Measurements from ENCODE around the gene HPN. TPM values are rescaled to one million over a fixed set of nuclear protein-coding genes. Genes with fewer than 3 reads are reported as not detected.
A peak's percentile ranks its signal among the peaks of the same experiment; 100 is the strongest.
"Not testable (repeated sequence)": the region's sequence is repeated elsewhere in the genome, so short reads cannot be mapped to it uniquely, and the experiment has no call there.

Gene HPN
- total RNA-seq, 1 experiment from 2014 or later, result 0.84 TPM

DNA sequence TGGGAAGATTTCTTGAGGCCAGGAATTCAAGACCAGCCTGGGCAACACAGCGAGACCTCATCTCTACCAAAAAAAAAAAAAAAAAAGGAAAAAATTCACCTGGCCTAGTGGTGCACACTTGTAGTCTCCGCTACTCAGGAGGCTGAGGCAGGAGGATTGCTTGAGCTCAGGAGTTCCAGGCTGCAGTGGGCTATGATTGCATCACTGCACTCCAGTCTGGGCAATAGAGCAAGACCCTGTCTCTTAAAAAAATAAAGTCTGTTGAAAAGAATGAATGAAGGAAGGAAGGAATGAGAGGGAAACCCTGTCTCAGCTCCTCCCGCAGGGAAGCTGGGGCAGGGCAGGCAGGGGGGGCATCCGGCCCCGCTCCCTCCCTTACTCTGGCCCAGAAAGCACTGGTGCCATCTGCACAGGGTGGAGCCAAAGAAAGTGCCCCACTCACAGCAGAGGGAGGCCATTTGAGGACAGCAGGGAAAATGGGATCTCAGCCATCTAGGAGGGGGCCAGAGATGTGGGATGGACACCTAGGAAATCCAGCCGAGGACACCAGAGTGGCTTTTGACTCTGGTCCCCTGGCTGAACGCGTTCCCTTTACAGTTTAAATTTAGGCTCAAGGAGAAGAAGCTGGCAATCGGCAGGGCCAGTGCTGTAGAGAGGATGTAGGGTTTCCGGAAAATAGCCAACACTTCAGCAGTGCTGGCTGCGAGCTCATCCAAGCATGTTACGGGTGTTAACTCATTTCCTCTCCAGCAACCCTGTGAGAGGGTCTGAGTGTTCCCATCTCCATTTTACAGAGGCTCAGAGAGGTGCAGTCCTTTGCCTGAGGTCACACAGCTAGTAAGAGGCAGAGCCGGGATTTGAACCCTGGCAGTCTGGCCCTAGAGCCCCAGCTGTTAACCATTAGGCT, 3.6 kb upstream of the HPN start:
- no peak for DNase-seq (ENCODE audit: low read depth)

DNA sequence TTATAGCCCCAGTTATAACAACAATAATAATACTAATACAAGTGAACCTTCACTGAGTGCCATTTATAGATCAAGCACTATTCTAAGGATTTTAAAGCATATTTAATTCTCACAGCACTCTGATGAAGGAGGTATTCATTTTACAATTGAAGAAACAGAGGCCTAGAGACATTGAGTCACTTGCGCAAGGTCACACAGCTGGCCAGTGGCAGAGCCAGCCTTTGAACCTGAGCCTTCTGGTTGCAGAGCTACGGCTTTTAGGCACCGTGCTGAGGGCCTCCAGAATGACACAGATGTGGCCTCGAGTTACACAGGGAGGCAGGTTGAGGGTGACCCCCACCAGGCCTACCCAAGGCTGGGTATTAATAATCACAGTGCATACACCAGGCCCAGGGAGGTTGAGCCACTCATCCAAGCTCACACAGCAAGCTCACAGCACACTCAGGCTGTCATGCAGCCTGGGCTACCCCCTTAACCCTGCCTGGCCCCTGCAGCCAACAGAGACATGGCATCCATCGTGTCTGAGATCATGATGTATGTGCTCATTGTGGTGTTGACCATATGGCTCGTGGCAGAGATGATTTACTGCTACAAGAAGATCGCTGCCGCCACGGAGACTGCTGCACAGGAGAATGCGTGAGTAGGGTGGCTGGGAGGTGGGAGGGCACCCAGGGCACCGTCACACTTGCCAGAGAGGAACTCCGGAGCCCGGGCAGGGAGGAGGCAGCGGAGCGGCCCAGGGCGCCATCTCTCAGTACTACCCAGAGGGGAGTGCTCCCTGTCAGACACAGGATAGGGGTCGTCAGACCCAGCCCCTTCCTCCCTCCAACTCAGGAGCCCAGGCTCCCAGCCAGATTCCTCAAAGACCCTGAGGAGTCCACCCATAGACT, 2.7 kb upstream of the HPN start:
- in situ Hi-C loops (cut with HindIII; ENCODE audit: low pct_unique_long_range_greater_than_20kb, low sequenced_read_pairs), result no loop called here
- no peak for DNase-seq (ENCODE audit: low read depth)

More for the DNA sequence above, 3.6 kb upstream of the HPN start:
- in situ Hi-C loops (cut with HindIII; ENCODE audit: low pct_unique_long_range_greater_than_20kb, low sequenced_read_pairs), result no loop called here

DNA sequence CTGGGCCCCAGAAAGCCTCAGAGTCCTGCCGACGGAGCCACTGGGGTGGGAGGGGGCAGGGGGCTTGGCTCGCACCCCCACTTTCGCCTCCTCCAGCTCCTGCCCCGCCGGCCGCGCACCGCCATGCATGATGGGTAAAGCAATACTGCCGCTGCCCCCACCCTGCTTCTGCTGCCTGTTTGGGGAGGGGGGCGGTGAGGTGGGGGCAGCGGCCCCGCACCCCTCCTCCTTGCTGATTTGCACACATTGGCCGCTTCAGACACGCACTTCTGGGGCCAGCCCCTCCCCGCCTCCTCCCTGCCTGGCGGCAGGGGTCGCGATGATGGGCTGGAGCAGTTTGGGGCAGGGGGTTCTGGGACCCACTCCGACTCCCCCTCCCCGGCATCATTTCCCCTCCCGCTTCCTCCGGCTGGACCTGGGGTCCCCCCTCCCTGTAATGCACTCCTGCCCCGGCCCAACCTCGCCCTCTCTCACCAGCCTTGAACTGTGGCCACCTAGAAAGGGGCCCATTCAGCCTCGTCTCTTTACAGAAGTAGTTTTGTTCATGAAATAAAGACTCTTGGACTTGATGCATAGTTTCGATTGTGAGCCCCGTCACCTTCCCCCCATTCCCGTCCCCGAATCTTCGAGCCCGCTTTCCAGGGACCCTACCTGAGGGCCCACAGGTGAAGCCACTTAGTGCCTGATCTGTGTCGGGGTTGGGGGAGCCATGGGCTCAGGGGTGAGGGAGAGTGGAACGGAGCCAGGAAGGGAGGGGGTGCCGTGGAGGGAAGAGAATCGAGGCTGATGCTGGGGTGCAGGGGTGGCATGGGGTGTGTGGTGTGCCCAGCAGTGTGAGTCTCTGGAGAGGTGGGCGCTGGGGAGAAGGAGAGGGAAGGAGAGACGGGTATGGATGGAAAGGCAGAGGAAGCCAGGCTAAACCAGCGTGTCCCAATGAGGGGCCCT, 1.4 kb upstream of the HPN start:
- DNase-seq (ENCODE audit: low read depth), result no peak
- in situ Hi-C loops (cut with HindIII; ENCODE audit: low pct_unique_long_range_greater_than_20kb, low sequenced_read_pairs), result no loop called here

DNA sequence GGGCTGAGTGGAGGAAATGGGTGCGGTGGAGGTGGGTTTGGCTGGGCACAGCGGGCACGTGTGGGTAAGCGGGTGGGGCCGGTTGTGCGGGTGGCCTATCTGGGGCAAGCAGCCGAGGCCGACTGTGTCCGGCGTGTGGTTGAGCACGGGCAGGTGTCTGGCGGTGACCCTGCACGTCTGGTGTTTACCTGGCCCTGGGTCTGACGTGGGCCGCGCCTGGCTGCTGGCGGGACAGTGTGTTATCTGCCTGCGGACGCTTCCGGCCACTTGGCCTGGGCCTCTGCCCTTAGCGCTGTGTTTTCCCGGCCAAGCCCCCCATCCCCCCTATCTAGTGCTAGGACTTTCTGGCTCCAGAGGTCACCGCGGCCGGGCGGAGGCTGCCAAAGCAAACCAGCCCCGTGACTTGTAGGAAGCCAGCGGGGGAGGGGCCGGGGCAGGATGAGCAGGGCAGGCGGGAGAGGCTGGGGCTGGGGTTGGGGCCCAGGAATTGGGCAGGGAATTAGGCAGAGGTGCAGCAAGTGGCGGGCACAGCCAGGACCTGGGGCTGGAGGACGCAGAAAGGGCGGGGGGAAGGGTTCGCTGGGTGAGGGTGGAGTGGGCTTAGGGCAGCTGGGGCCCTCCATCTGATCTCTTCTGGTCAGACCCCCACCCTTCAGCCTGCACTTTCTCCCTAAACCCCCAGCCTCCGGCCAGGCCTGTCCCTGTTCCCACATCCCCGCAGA, 534 bp upstream of the HPN start:
- in situ Hi-C loops (cut with HindIII; ENCODE audit: low pct_unique_long_range_greater_than_20kb, low sequenced_read_pairs), result no loop called here
- DNase-seq (ENCODE audit: low read depth), result no peak

DNA sequence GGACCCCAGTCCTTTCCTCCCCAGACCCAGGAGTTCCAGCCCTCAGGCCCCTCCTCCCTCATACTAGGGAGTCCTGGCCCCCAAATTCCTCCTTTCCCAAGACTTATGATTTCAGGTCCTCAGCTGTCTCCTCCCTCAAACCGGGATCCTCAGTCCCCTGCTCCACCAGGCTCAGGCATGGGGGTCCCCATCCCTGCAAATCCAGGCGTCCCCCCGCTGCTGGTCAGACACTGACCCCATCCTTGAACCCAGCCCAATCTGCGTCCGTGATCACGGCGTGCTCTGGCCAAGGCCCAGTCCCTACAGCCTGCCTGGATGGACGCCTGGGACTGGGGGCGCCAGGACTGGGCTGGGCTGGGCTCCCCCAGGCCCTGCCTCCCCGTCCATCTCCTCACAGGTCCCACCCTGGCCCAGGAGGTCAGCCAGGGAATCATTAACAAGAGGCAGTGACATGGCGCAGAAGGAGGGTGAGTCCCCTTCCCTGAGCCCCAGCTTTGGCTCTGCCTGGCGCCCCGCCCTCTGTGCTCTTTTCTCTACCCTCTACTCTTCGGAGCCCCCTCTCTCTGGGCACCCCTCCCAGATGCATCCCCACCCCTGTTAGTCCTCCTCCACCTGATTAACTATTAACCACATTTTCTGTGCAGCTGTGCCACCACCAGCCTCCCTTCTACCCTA, 672 bp downstream of the HPN start:
- in situ Hi-C loops (cut with HindIII; ENCODE audit: low pct_unique_long_range_greater_than_20kb, low sequenced_read_pairs), result no loop called here
- DNase-seq (ENCODE audit: low read depth), result no peak

DNA sequence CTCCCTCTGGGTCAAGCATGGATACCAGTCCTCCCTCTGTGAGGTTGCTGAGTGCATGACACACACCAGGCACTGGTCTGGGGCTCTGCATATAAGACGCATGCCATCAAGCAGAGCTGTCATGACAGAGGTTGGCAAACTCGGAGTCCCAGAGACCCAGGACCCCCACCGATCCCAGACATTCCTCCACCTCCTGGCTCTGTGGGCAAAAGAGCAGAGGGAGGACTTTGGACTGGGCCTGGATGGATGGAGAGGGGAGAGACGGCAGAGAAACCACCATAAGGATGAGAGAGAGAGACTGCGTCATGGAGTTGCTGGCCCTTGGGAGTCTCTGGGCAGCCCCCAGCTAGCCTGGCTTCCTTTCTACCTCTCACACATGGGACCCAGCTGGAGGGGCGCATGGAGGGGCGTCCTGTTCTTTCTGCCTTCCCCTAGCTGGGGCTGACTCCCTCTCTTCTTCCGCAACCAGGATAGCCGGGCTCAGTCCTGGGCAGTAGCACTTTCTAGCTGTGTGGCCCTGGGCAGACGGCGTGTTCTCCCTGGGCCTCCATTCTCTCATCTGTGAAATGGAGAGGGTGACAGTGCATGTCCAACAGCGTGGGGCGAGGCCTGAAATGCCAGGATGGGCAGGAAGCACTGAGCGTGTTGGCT, 1.6 kb downstream of the HPN start:
- no peak for DNase-seq (ENCODE audit: low read depth)
- in situ Hi-C loops (cut with HindIII; ENCODE audit: low pct_unique_long_range_greater_than_20kb, low sequenced_read_pairs), result no loop called here

DNA sequence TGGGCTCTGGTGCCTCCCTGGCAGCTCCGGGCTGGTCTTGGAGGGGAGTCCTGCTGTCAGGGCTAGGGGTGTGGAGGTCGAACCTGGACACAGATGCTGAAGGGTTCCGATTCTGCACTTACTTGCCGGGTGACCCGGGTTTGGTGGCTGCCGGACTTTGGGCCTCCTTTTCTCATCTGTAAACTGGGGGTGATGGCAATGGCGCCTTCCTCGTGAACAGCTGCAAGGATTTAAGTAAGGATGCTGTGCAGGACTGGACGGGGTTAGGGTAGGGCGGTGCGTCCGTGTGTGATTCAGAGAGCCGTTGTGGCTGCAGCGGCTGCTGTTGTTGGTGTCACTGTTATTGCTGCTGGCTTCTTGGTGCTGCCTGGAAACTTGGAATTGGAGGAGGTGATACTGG, 2.4 kb downstream of the HPN start:
- DNase-seq (ENCODE audit: low read depth), result no peak
- in situ Hi-C loops (cut with HindIII; ENCODE audit: low pct_unique_long_range_greater_than_20kb, low sequenced_read_pairs), result no loop called here

DNA sequence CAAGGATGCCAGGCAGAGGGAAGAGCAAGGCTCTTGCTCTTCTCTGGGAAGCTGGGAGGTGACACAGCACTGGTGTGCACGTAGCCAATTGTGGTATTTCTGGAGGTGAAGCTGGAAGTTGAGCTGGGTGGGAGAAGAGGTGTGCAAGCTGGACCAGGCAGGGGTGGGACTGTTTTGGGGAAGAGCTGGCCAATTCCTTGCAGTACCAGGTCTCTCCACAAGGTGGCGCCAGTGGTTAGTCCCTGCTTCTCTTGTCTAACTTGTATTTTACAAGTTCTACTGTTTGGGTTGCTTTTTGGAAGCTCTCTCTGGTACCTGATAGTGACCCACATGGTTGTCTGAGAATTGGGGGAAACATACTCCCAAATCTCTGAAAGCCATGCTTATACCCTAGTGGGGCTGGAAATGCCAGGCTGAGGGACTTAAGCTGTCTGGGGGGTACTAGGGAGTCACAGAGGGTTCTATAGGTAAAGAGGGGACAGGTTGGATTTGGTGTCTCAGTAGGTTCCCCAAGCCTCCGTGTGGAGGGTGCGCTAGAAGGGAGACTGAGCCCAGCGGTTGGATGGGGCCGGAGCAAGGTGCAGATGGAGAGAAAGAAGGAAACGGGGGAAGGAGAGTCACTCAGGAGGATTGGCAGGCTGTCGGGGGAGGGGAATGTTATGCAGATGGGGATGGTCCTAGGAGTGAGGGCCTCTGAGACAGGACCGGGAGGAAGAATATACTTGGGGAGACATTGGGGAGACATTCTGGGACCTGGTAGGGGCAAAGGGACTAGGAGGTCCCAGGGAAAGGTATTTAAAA, 3.0 kb downstream of the HPN start:
- DNase-seq (ENCODE audit: low read depth), result peak; percentile 47
- in situ Hi-C loops (cut with HindIII; ENCODE audit: low pct_unique_long_range_greater_than_20kb, low sequenced_read_pairs), result no loop called here

DNA sequence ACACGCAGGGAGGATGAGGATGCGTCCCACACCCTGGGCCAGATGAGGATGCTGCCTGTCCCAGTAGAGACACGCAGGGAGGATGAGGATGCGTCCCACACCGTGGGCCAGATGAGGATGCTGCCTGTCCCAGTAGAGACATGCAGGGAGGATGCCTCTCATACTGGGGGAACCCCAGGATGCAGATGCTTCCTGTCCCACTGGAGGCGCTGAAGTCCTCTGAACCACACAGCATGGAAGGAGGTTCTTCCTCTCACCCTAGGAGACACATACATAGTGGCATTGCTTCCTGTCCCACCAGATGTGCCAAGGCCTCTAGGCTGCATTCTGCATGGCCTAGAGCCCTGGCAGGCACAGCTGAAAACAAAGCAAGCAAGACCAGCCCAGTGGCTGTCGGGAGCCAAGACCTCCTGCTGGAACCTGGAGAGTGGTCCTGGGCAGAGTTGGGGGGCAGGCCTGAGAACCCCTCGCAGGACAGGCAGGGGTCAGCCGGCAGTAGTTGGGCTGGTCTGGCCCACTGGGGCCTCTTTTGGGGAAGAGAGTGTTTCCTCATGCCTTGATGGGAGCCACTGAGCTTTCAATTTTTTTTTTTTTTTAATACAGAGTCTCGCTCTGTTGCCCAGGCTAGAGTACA, 4.3 kb downstream of the HPN start:
- in situ Hi-C loops (cut with HindIII; ENCODE audit: low pct_unique_long_range_greater_than_20kb, low sequenced_read_pairs), result no loop called here

DNA sequence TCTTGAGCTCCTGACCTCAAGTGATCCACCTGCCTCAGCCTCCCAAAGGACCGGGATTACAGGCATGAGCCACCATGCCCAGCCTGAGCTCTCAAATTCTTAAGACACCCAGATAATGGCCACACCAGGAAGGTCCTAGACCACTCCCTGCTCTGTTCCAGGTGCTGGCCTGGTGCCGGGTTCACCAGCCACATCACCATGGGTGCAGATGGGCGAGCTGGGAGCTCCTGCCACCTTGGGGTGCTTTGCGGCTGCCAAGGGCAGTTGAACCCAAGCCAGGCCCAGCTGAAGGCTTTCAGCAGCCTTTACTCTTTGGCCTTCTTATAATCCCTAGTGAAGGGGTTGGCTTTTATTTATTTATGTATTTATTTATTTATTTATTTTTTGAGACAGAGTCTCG, 4.9 kb downstream of the HPN start:
- DNase-seq (ENCODE audit: low read depth), result no peak
- in situ Hi-C loops (cut with HindIII; ENCODE audit: low pct_unique_long_range_greater_than_20kb, low sequenced_read_pairs), result no loop called here

More for the DNA sequence above, 4.3 kb downstream of the HPN start:
- no peak for DNase-seq (ENCODE audit: low read depth)

DNA sequence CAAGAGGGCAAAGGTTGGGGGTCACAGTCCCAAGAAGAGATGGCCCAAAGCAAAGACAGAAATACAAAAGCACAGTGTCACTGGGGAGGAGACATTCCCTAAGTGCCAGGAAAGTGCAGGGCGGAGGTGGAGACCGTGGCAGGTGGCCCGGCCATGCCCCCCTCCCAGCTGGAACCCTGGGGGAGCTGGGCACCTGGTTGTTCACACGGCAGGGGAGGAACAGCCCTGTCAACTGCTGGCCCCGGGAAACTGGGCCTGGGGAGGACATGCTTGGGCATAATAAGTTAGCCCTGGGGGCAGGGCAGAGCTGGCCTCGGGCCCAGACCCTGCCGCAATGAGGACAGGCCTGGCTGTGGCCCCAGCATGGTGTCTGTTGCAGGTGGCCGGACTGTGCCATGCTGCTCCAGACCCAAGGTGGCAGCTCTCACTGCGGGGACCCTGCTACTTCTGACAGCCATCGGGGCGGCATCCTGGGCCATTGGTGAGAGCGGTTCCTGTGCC, 7.4 kb downstream of the HPN start:
- DNase-seq (ENCODE audit: low read depth), result no peak
- in situ Hi-C loops (cut with HindIII; ENCODE audit: low pct_unique_long_range_greater_than_20kb, low sequenced_read_pairs), result no loop called here

DNA sequence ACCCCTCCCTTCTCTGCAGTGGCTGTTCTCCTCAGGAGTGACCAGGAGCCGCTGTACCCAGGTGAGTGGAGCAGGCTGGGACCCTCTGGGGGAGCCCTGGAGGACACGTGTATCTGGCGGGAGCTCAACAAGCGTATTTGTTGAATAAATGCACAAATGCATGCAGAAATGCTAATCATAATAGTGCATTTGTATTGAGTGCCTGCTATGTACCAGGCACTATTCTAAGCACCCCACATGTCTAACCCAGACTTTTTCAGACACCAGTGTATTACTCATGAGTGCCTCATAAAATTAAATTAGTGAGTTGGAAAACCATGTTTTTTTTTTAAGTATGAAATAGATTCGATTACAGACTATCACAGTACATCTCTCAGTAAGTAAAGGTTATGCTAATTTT, 7.9 kb downstream of the HPN start:
- in situ Hi-C loops (cut with HindIII; ENCODE audit: low pct_unique_long_range_greater_than_20kb, low sequenced_read_pairs), result no loop called here
- DNase-seq (ENCODE audit: low read depth), result no peak

DNA sequence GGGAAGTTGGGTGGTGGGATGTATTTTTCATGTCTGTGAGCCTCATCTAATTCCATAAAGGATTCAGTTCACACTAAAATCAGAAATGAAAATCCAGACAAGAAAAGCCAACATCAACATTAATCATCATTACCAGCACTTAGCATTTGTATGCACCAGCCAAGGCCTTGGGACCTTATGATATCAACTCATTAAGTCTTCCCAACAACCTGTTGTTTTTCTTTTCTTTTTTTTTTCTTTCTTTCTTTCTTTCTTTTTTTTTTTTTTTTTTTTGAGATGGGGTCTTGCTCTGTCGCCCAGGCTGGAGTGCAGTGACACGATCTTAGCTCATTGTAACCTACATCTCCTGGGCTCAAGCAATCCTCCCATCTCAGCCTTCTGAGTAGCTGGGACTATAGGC, 9.1 kb downstream of the HPN start:
- DNase-seq (ENCODE audit: low read depth); in situ Hi-C loops (cut with HindIII; ENCODE audit: low pct_unique_long_range_greater_than_20kb, low sequenced_read_pairs): not testable (repeated sequence)

DNA sequence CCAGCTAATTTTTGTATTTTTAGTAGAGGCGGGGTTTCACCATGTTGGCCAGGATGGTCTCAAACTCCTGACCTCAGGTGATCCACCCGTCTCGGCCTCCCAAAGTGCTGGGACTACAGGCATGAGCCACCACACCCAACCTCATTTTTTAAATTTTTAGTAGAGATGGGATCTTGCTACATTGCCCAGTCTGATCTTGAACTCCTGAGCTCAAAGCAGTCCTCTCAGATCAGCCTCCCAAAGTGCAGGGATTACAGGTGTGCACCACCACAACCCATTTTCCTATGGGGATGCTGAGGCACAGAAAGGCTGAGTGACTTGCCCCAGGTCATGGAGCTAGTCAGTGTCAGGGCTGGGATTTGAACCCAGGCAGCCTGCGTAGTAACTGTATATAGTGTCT, 9.7 kb downstream of the HPN start:
- DNase-seq (ENCODE audit: low read depth); in situ Hi-C loops (cut with HindIII; ENCODE audit: low pct_unique_long_range_greater_than_20kb, low sequenced_read_pairs): not testable (repeated sequence)

DNA sequence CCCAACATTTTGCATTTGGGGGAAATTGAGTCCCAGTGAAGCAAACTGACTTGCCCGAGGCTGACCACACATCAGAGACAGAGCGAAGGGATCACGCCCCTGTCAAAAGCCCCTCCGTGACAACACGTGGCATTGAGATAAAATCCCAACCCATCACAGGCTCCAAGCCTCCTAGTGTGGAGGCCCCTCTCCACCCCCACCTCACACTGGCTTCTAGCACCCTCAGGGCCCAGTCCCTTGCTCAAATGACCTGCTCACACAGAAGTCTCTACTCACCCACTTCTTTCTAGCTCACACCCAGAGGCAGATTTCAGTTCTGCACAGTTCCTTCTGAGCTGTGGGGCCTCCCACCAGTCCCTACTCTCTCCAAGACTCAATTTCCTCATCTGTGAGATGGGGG, 10.3 kb downstream of the HPN start:
- in situ Hi-C loops (cut with HindIII; ENCODE audit: low pct_unique_long_range_greater_than_20kb, low sequenced_read_pairs), result no loop called here
- DNase-seq (ENCODE audit: low read depth), result no peak

Measured in Caki2 (cell line).